ENCODE measurements around the gene ADGRG2.

The ADGRG2 gene

DNA sequence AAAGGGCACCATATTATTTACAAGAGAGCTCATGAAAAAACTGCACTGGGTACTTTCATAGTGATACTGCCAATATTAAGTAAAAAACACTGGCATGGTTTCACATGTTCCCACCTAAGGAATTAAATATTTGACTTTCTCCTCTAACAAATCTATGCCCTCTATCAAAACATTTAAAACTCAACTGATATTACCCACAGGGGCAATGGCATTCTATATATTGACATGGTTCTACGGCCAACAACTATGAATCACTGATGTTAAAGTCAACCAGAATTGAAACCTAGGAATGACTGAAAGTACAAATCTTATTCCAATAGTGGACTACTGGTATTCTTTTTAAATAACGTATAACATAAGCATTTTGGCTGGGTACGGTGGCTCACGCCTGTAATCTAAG, 166.6 kb downstream of the ADGRG2 start:
- Histone ChIP-seq H2AFZ (ENCODE audit: low read depth, low read length) (no peak overlapping the region), H3K9ac (ENCODE audit: low read length) (no peak overlapping the region), H4K8ac (ENCODE audit: low read length) (no peak overlapping the region), H3K4ac (ENCODE audit: low read depth in 1 of 2, low read length in 2 of 2) (no peak overlapping the region), H3K79me1 (replicated peaks; ENCODE audit: low read length, poor library complexity, severe bottlenecking) (peaks cover 5% of the 10 kb centered on the region), H2BK5ac (ENCODE audit: low read depth, low read length, poor library complexity, severe bottlenecking) (no peak overlapping the region), H3K9me3 (ENCODE audit: control insufficient read depth, low read length) (no peaks in the 10 kb centered on the region), H3K23ac (ENCODE audit: low read length in 2 of 2) (no peak overlapping the region), H3K27me3 (ENCODE audit: control insufficient read depth in 1 of 2, insufficient read depth in 1 of 2, low read length in 2 of 2) (peaks cover 0 to 7% of the 10 kb centered on the region in 2 experiments), H2AK5ac (ENCODE audit: low read length, severe bottlenecking) (no peak overlapping the region), H2BK12ac (ENCODE audit: low read length in 2 of 2) (no peak overlapping the region), H3K27ac (ENCODE audit: low read length, poor library complexity, severe bottlenecking) (no peak overlapping the region), H3K4me1 (ENCODE audit: control insufficient read depth, insufficient read depth, low read depth, low read length) (no peaks in the 10 kb centered on the region), H2BK15ac (ENCODE audit: low read depth, poor library complexity, severe bottlenecking) (no peak overlapping the region), H3K4me2 (ENCODE audit: low read length, poor library complexity, severe bottlenecking) (no peak overlapping the region), H3K4me3 (ENCODE audit: insufficient read depth in 1 of 2, low read depth in 1 of 2, low read length in 2 of 2) (no peak overlapping the region), H3K36me3 (ENCODE audit: control insufficient read depth in 1 of 2, insufficient read depth in 2 of 2, low read depth in 1 of 2, low read length in 2 of 2) (peaks cover 0 to 7% of the 10 kb centered on the region in 2 experiments), H3K14ac (ENCODE audit: low read length in 2 of 2) (no peak overlapping the region), H3K18ac (ENCODE audit: low read depth in 1 of 2, low read length in 2 of 2) (no peak overlapping the region), H2BK120ac (ENCODE audit: low read depth, low read length) (no peak overlapping the region), H4K91ac (ENCODE audit: low read length) (no peak overlapping the region)
- no peak for DNase-seq
- WGBS: 94% methylated on average over 4 of the region's 4 CpGs

DNA sequence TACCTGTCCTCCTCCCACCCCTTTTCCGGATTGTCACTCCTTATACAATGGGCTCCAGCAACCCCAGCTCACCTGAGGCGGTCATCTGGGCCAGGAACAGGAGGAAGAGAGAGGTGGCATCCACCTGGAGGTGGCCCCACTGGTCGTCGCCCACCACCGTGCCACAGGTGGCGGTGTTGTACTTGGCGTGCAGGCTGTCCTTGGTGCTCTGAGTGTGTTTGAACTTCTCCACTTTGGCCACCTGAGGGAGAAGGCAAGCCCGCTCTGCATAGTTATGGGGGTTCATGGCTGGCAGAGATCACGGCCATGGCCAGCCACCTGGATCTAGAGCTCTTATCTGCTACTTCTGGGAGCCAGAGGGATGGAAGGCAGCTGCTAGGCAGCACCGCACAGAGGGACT, 171.2 kb downstream of the ADGRG2 start:
- Histone ChIP-seq H3K4ac (ENCODE audit: low read depth in 1 of 2, low read length in 2 of 2) (no peak overlapping the region), H4K8ac (ENCODE audit: low read length) (no peak overlapping the region), H3K4me2 (ENCODE audit: low read length, poor library complexity, severe bottlenecking) (no peak overlapping the region), H3K79me1 (replicated peaks; ENCODE audit: low read length, poor library complexity, severe bottlenecking) (peaks cover 5% of the 10 kb centered on the region), H3K4me1 (ENCODE audit: control insufficient read depth, insufficient read depth, low read depth, low read length) (peaks cover 2% of the 10 kb centered on the region), H2BK5ac (ENCODE audit: low read depth, low read length, poor library complexity, severe bottlenecking) (no peak overlapping the region), H2BK15ac (ENCODE audit: low read depth, poor library complexity, severe bottlenecking) (no peak overlapping the region), H3K14ac (ENCODE audit: low read length in 2 of 2) (no peak overlapping the region), H3K36me3 (ENCODE audit: control insufficient read depth in 1 of 2, insufficient read depth in 2 of 2, low read depth in 1 of 2, low read length in 2 of 2) (peaks cover 0 to 15% of the 10 kb centered on the region in 2 experiments), H3K18ac (ENCODE audit: low read depth in 1 of 2, low read length in 2 of 2) (no peak overlapping the region), H3K9me3 (ENCODE audit: control insufficient read depth, low read length) (no peaks in the 10 kb centered on the region), H4K91ac (ENCODE audit: low read length) (no peak overlapping the region), H2AFZ (ENCODE audit: low read depth, low read length) (no peak overlapping the region), H3K27me3 (ENCODE audit: control insufficient read depth in 1 of 2, insufficient read depth in 1 of 2, low read length in 2 of 2) (peaks cover 0 to 7% of the 10 kb centered on the region in 2 experiments), H2BK120ac (ENCODE audit: low read depth, low read length) (no peak overlapping the region), H3K4me3 (ENCODE audit: insufficient read depth in 1 of 2, low read depth in 1 of 2, low read length in 2 of 2) (no peak overlapping the region), H3K9ac (ENCODE audit: low read length) (no peak overlapping the region), H3K27ac (ENCODE audit: low read length, poor library complexity, severe bottlenecking) (no peak overlapping the region), H2AK5ac (ENCODE audit: low read length, severe bottlenecking) (no peak overlapping the region), H3K23ac (ENCODE audit: low read length in 2 of 2) (no peak overlapping the region), H2BK12ac (ENCODE audit: low read length in 2 of 2) (no peak overlapping the region)
- no peak for DNase-seq
- WGBS: 96% methylated on average over 9 of the region's 10 CpGs

DNA sequence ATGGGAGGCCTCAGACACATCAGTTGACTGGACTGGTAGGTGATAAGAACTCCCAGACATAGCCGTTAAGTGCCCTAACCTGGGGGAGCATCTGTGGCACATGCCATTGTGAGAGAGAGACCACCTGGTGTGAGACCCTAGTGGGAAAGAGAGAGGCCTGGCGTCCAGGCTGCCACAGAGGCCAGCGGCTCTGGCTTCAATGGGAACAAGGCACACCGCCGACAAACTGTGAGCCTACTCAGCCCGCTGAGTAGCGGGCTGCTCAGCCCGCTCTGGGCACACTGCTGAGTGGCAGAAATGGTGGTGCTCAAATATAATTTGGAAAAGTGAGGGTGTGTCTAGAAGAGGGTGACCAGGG, 172.3 kb downstream of the ADGRG2 start:
- Histone ChIP-seq H3K4me1 (ENCODE audit: control insufficient read depth, insufficient read depth, low read depth, low read length) (peaks cover 2% of the 10 kb centered on the region), H2BK15ac (ENCODE audit: low read depth, poor library complexity, severe bottlenecking) (no peak overlapping the region), H3K27ac (ENCODE audit: low read length, poor library complexity, severe bottlenecking) (no peak overlapping the region), H4K91ac (ENCODE audit: low read length) (no peak overlapping the region), H3K79me1 (replicated peaks; ENCODE audit: low read length, poor library complexity, severe bottlenecking) (peaks cover 5% of the 10 kb centered on the region), H2BK12ac (ENCODE audit: low read length in 2 of 2) (no peak overlapping the region), H3K9me3 (ENCODE audit: control insufficient read depth, low read length) (no peaks in the 10 kb centered on the region), H2AK5ac (ENCODE audit: low read length, severe bottlenecking) (no peak overlapping the region), H3K14ac (ENCODE audit: low read length in 2 of 2) (no peak overlapping the region), H3K4me3 (ENCODE audit: insufficient read depth in 1 of 2, low read depth in 1 of 2, low read length in 2 of 2) (no peak overlapping the region), H3K23ac (ENCODE audit: low read length in 2 of 2) (no peak overlapping the region), H3K9ac (ENCODE audit: low read length) (no peak overlapping the region), H2AFZ (ENCODE audit: low read depth, low read length) (no peak overlapping the region), H3K27me3 (ENCODE audit: control insufficient read depth in 1 of 2, insufficient read depth in 1 of 2, low read length in 2 of 2) (peaks cover 0 to 7% of the 10 kb centered on the region in 2 experiments), H2BK120ac (ENCODE audit: low read depth, low read length) (no peak overlapping the region), H3K4me2 (ENCODE audit: low read length, poor library complexity, severe bottlenecking) (no peak overlapping the region), H3K4ac (ENCODE audit: low read depth in 1 of 2, low read length in 2 of 2) (no peak overlapping the region), H4K8ac (ENCODE audit: low read length) (no peak overlapping the region), H2BK5ac (ENCODE audit: low read depth, low read length, poor library complexity, severe bottlenecking) (no peak overlapping the region), H3K36me3 (ENCODE audit: control insufficient read depth in 1 of 2, insufficient read depth in 2 of 2, low read depth in 1 of 2, low read length in 2 of 2) (peaks cover 0 to 15% of the 10 kb centered on the region in 2 experiments), H3K18ac (ENCODE audit: low read depth in 1 of 2, low read length in 2 of 2) (no peak overlapping the region)
- no peak for DNase-seq
- WGBS: 92% methylated on average over 8 of the region's 8 CpGs

DNA sequence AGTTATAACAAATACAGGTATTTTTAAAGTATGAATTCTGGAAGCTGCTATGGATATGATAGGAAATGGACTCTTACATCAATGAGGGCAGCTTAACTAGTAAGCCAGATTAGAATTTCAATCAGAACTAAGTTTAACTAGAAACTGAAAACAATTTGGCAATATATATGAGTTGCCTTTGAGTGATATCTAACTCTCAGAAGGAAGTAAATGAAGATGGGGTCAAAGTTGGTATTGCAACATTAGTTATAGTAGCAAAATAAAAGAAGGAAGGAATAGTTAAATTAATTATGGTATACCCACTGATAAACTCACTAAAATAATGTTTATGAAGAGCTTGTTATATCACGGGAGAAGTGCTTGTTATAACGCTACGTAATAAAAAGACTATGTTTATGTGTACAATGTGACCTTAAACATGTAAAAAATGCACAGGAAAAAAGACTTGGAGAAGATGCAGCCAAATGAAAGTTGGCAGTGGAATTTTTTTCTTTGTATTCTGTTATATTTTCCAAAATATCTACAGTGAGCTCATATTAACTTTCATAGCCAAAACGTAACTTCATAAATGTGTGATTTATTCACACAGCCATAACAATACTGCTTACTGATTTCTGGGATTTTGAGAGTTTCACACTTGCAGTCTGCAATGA, 172.9 kb downstream of the ADGRG2 start:
- WGBS: 100% methylated on average over 2 of the region's 4 CpGs
- Histone ChIP-seq H3K14ac (ENCODE audit: low read length in 2 of 2) (no peak overlapping the region), H4K8ac (ENCODE audit: low read length) (no peak overlapping the region)

More for the DNA sequence above, 172.9 kb downstream of the ADGRG2 start:
- DNase-seq: no peak
- Histone ChIP-seq H3K27me3 (ENCODE audit: control insufficient read depth in 1 of 2, insufficient read depth in 1 of 2, low read length in 2 of 2) (peaks cover 0 to 7% of the 10 kb centered on the region in 2 experiments), H2BK120ac (ENCODE audit: low read depth, low read length) (no peak overlapping the region), H3K4ac (ENCODE audit: low read depth in 1 of 2, low read length in 2 of 2) (no peak overlapping the region), H2BK15ac (ENCODE audit: low read depth, poor library complexity, severe bottlenecking) (no peak overlapping the region), H3K9ac (ENCODE audit: low read length) (no peak overlapping the region), H3K4me1 (ENCODE audit: control insufficient read depth, insufficient read depth, low read depth, low read length) (peaks cover 2% of the 10 kb centered on the region), H3K4me3 (ENCODE audit: insufficient read depth in 1 of 2, low read depth in 1 of 2, low read length in 2 of 2) (no peak overlapping the region), H2BK12ac (ENCODE audit: low read length in 2 of 2) (no peak overlapping the region), H3K36me3 (ENCODE audit: control insufficient read depth in 1 of 2, insufficient read depth in 2 of 2, low read depth in 1 of 2, low read length in 2 of 2) (peaks cover 3 to 15% of the 10 kb centered on the region in 2 experiments), H2BK5ac (ENCODE audit: low read depth, low read length, poor library complexity, severe bottlenecking) (no peak overlapping the region), H3K4me2 (ENCODE audit: low read length, poor library complexity, severe bottlenecking) (no peak overlapping the region), H4K91ac (ENCODE audit: low read length) (no peak overlapping the region), H3K18ac (ENCODE audit: low read depth in 1 of 2, low read length in 2 of 2) (no peak overlapping the region), H3K79me1 (replicated peaks; ENCODE audit: low read length, poor library complexity, severe bottlenecking) (peaks cover 3% of the 10 kb centered on the region), H3K23ac (ENCODE audit: low read length in 2 of 2) (no peak overlapping the region), H2AFZ (ENCODE audit: low read depth, low read length) (no peak overlapping the region), H3K27ac (ENCODE audit: low read length, poor library complexity, severe bottlenecking) (no peak overlapping the region), H3K9me3 (ENCODE audit: control insufficient read depth, low read length) (no peaks in the 10 kb centered on the region), H2AK5ac (ENCODE audit: low read length, severe bottlenecking) (no peak overlapping the region)

Measured in mesenchymal stem cell (in vitro differentiated cells and primary cell).